SK-N-SH treated with all-trans-retinoic acid at 6 μM for 48 hours (cell line): ENCODE data around the gene CHRD.

Source experiments
- ARNTL ChIP-seq: fragments of 450-650 bp; formaldehyde crosslinking; IDR thresholded peaks from 2 replicates; pipeline ENCODE4 v1.5.0; 2020; ENCODE audit warnings: low read depth, mild to moderate bottlenecking, moderate library complexity, borderline replicate concordance
- ESRRG ChIP-seq: fragments of 250-450 bp; sonication (Bioruptor Pico); IDR thresholded peaks from 2 replicates; pipeline ENCODE4 v1.6.1; 2021; ENCODE audit warnings: mild to moderate bottlenecking
- TF ChIP-seq, protein P1 (sequence below): fragments of 250-450 bp; sonication (Bioruptor Pico); IDR thresholded peaks from 2 replicates; pipeline ENCODE4 v1.8.0; 2020; ENCODE audit warnings: mild to moderate bottlenecking, moderate library complexity, borderline replicate concordance

GRCh38 chr3:184386047-184386806 lies 6.4 kb downstream of the CHRD start:
- TF ChIP-seq, protein P1, sequence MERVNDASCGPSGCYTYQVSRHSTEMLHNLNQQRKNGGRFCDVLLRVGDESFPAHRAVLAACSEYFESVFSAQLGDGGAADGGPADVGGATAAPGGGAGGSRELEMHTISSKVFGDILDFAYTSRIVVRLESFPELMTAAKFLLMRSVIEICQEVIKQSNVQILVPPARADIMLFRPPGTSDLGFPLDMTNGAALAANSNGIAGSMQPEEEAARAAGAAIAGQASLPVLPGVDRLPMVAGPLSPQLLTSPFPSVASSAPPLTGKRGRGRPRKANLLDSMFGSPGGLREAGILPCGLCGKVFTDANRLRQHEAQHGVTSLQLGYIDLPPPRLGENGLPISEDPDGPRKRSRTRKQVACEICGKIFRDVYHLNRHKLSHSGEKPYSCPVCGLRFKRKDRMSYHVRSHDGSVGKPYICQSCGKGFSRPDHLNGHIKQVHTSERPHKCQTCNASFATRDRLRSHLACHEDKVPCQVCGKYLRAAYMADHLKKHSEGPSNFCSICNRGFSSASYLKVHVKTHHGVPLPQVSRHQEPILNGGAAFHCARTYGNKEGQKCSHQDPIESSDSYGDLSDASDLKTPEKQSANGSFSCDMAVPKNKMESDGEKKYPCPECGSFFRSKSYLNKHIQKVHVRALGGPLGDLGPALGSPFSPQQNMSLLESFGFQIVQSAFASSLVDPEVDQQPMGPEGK (CRISPR knock-in tag) = no peak
- TF ChIP-seq ARNTL (CRISPR knock-in tag) (no peak), ESRRG (no peak)
